DLD1 (cell line): ENCODE measurements around the gene TBC1D23.
"Not testable (repeated sequence)": the region's sequence is repeated elsewhere in the genome, so short reads cannot be mapped to it uniquely, and the experiment has no call there.

Source experiments
- in situ Hi-C: cut with HindIII; loops from 2 replicates; pipeline ENCODE4 v1.10.0; 2017; ENCODE audit warnings: low sequenced_read_pairs

TBC1D23 gene

DNA sequence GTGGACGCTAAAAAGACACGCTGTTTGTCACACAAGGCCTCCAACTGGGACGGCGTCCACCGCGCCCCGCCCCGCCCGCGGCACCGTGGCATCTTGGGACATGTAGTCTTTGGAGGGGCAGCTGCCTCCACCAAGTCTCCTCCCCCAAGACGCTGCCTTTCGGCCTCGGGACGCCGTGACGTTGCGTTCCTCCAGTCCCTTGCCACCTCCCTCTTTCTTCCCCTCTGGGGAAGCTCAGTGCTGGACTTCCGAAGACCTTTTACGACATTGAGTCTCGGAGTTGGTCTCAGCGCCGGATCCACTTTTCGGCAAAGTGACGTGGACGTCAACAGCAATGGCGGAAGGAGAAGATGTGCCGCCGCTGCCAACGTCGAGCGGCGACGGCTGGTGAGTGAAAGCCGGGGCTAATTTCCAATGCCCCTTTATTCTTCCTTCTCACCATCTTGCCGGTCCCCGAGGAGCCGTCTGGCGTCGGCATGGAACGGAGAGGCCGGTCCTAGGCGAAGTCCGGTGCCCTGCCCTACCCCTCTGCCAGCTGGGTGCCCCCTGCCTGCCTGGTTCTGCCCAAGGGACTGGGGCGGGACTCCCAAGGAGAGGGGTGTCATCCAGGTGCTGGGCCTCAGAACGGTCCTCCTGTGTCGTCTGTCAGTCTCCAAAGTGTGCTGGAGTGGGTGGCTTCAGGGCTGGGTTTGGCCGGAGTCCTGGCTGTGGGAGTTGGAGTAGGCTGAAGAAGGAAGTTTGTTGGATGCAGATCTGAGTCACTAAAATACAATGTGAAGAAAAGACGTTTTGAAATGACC lies at the start of gene TBC1D23:
TBC1D23 (plus strand) TSS at position 308 of the 800 bp plus-strand sequence; CDS start at position 335, 27 bp downstream.
- in situ Hi-C loops = no loop called here

DNA sequence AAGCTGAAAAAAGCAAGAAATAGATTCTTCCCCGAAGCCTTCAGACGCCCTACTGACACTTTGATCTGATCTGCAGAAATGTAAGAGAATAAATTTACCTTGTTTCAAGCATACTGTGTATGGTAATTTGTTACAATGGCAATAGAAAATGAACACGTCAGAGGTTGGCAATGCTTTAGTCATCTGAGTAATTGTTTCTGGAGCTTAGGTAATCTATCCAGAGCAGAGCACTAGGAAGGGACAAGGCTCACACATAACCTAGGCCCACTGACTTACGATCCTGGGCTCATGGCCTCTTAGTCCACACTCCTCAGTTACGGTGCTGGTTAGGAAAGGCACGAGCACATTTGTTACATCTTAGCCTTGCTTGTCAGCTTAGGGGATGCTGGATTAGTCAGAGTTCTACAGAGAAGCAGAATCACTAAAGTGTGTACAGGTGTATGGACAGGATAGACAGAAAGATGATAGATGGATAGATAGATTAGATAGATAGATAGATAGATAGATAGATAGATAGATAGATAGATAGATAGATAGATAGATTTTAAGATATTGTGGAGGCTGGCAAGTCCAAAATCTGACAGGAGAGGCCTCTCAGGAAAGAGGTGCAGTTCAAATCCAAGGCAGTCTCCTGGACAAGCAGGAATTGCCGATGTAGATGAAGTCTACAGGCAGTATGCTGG lies 46.8 kb upstream of the TBC1D23 start:
- in situ Hi-C loops = loop anchor here (5.0 kb wide), 1 partner anchor 52 kb away; no protein-coding TSS in a partner anchor

- in situ Hi-C loops = loop anchor here (5.0 kb wide), 1 partner anchor 52 kb away; no protein-coding TSS in a partner anchor
Observed at GRCh38 chr3:100214574-100214964, 46.2 kb upstream of the TBC1D23 start.

DNA sequence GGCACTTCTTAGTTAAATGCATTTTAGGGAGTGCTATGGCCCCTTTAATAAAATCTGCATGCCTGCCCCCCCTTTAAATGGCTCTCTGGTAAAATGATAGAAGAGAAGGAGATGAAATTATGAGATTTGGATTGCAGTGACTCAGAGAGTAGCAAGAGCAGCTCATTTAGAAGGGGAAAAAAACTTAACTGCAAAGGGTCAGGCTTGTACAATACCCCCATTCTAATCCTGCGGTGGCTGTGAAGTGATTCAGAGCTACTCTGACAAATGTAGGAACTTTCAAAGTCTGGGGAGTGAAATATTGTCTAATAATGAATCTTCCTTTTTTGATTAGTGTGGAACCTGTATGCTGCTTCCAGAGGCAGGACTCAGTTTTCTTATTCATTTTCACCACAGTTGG lies 44.1 kb upstream of the TBC1D23 start:
- in situ Hi-C loops = no loop called here

DNA sequence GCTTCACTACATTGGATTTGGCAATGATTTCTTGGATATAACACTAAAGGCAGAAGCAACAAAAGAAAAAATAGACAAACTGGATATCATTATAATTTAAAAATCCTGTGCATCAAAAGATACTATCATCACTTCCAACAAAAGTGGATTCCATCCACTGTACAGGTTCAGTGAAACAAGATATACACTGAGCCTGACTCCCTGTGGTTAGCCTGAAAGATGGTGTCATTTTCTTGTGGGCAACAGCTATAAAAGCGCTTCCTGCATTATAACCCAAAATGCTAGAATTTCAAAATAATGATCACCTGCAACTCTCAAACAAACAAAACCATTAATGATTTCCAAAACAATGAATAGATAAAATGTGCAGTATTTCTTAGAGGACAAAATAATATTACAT lies 39.6 kb upstream of the TBC1D23 start:
- in situ Hi-C loops = no loop called here

- in situ Hi-C loops = no loop called here
Observed at GRCh38 chr3:100225193-100225592, 35.6 kb upstream of the TBC1D23 start.

DNA sequence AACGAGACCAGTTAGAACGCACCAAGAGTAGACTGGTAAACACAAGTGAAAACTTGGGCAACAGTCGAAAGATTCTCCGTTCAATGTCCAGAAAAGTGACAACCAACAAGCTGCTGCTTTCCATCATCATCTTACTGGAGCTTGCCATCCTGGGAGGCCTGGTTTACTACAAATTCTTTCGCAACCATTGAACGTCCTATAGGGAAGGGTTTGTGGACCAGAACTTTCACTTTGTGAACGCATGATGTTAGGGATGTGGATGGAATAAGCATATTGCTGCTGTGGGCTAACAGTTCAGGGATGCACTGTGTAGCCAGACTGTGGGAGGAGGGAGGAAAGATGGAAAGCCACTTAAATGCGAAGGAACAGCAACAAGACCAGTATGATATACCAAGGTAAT lies 34.9 kb upstream of the TBC1D23 start:
- in situ Hi-C loops = no loop called here

- in situ Hi-C loops = no loop called here
Observed at GRCh38 chr3:100226712-100227429, 33.9 kb upstream of the TBC1D23 start.

DNA sequence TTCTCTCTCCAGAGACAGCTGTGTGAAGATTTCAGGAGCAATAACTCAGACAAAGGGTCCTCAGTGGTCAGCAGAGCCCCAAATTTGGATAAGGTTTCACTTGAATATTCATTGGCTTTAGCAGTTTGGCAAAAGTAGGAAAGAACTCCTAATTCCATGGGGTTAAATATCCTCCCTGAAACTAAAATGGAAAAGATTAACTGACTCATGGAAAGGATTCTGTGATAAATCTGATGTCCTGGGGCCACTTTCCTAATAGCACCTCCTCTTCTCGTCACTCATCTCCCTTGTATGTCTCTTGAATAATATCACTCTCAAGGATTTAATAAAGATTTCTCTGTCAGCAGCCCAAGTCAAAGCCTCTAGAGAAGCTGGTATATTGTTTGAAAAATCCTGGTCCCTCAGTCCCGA lies 33.3 kb upstream of the TBC1D23 start:
- in situ Hi-C loops = no loop called here

DNA sequence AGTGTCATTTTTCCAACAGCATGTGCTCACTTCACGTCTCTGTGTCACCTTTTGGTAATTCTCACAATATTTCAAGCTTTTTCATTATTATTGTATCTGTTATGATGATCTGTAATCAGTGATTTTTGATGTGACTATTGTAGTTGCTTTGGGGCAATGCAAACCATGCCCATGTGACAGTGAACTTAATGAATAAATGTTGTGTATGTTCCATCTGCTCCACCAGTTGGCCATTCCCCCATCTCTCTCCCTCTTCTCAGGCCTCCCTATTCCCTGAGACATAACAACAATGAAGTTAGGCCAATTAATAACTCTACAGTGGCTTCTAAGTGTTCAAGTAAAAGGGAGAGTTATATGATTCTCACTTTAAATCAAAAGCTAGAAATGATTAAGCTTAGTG lies 32.5 kb upstream of the TBC1D23 start:
- in situ Hi-C loops = no loop called here

DNA sequence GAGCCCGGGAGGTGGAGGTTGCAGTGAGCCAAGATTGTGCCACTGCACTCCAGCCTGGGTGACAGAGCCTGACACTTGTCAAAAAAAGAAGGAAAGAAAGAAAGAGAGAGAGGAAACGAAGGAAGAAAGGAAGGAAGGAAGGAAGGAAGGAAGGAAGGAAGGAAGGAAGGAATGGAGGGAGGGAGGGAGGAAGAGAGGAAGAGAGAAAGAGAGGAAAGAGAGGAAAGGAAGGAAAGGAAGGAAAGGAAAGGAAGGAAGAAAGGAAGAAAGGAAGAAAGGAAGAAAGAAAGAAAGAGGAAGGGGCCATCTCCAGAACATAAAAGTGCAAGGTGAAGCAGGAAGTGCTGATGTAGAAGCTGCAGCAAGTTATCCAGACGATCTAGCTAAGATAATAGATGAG lies 31.6 kb upstream of the TBC1D23 start:
- in situ Hi-C loops = not testable (repeated sequence)

GRCh38 chr3:100230710-100231109 lies 30.1 kb upstream of the TBC1D23 start:
- in situ Hi-C loops = no loop called here

DNA sequence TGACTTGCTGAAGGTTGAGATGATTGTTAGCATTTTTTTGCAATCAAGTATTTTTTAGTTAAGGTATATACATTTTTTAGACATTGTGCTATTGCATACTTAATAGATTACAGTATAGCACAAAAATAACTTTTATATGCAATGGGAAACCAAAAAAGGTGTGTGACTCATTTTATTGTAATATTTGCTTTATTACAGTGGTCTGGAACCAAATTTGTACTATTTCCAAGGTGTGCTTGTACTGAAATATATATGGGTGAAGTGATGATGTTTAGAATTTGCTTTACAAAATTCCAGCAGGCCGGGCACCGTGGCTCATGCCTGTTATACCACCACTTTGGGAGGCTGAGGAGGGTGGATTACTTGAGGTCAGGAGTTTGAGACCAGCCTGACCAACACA lies 29.1 kb upstream of the TBC1D23 start:
- in situ Hi-C loops = no loop called here

DNA sequence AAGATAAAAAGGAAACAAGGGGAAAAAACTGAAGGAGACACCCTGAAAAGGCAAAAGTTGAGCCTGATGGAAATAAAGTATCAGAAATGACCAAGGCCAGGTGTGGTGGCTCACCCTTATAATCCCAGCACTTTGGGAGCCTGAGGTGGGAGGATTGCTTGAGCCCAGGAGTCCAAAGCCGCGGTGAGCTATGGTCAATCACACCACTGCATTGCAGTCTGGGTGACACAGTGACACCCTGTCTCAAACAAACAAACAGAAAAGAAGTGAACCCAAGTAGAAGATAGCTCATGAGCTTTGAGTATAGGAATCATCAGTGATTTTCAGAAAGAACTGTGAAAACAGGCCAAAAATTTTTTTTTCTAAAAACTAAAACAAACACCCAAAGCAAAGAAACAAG lies 26.4 kb upstream of the TBC1D23 start:
- in situ Hi-C loops = no loop called here

- in situ Hi-C loops = no loop called here
Observed at GRCh38 chr3:100238599-100238998, 22.2 kb upstream of the TBC1D23 start.

- in situ Hi-C loops = not testable (repeated sequence)
Observed at GRCh38 chr3:100242471-100242870, 18.3 kb upstream of the TBC1D23 start.

DNA sequence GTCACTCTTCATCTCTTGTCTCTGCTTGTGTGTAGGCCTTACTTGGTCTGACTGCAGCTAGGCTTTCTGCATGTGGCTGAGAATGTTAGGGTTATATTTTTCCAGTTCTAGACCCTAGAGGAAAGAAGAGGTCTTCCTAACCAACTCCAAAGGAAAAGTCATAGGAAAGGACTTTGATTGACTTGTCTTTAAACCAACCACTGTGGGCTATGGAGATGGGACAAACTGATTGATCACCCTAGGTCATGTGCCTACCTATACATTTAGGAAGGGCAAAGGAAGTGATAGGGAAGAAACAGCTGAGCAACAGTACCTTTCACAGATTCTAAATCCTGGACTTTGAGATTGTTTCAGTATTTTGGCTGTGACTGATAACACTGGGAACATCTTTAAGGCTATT lies 16.5 kb upstream of the TBC1D23 start:
- in situ Hi-C loops = no loop called here

DNA sequence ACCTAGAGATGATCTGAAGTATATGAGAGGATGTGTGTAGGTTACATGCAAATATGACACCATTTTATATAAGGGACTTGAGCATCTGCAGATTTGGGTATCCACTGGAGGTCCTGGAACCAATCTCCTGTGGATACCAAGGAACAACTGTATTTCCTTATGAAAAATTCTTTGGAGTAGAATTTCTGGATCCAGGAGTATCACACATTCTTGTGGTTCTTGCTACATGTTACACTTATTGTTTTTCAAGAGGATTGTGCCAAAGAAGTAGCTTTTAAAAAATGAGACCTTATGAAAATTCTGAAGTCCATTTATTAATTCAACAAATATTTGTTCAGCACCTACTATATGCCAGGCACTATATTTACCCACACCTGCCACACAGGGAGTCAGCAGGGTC lies 15.7 kb upstream of the TBC1D23 start:
- in situ Hi-C loops = no loop called here

- in situ Hi-C loops = no loop called here
Observed at GRCh38 chr3:100245927-100246326, 14.9 kb upstream of the TBC1D23 start.

DNA sequence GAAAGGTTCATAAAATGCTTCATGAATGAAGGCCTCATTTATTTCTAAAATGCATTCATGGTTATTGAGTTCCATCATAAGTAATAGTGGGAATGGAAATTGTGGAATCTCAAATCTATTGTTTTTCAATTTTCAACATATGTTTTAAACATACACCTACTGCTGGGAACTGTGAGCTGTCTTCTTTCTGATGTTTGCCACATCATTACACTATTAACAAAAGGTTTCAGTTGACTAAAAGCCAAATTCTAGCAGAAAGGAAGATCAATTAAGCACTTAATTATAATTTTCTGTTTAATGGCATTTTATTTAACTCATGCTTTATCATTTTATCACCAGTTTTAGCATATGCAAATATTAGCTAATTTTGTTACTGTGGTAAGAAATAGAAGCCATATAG lies 13.8 kb upstream of the TBC1D23 start:
- in situ Hi-C loops = no loop called here

- in situ Hi-C loops = no loop called here
Observed at GRCh38 chr3:100252001-100252400, 8.8 kb upstream of the TBC1D23 start.
